H1 (cell line): ENCODE data around the gene HMCN2. TPM values are rescaled to one million over a fixed set of nuclear protein-coding genes. Genes with fewer than 3 reads are reported as not detected.

Source experiments
- CTCF ChIA-PET: fragments of 300-600 bp; sonication (Branson Sonifier 250); formaldehyde crosslinking; loops from one replicate; lab custom pipeline; 2021; ENCODE audit not compliant: partially characterized antibody; lab: Charles Lee
- POLR2A ChIA-PET: fragments of 300-600 bp; sonication (Branson Sonifier 250); formaldehyde crosslinking; loops from one replicate; lab custom pipeline; 2021; ENCODE audit warnings: inconsistent platforms; ENCODE audit not compliant: partially characterized antibody; lab: Charles Lee
- DNase-seq, 2 experiments: peaks; one replicate each; pipeline versions ENCODE4 v3.0.0 to v3.0.0-alpha.2; 2010 to 2022; ENCODE audit warnings: low spot score in 2 of 2, low read depth in 1 of 2, mixed read lengths in 1 of 2
- FAIRE-seq: peaks from 2 replicates; lab custom pipeline; 2011; peaks lifted over from hg19 to GRCh38; lab: Jason Lieb, UNC
- H2AFZ ChIP-seq: 2 replicates; pipeline ENCODE4 v1.8.1; 2012; ENCODE audit warnings: low read length, inconsistent platforms
- H2AK5ac ChIP-seq: 2 replicates; pipeline ENCODE4 v1.6.1; 2013; ENCODE audit warnings: low read depth, low read length
- H2BK120ac ChIP-seq: replicated peaks from 2 replicates; pipeline ENCODE3; 2013; ENCODE audit warnings: low read depth, low read length, inconsistent platforms
- H2BK12ac ChIP-seq: 2 replicates; pipeline ENCODE4 v1.6.1; 2013; ENCODE audit warnings: low read depth, low read length
- H2BK15ac ChIP-seq: 2 replicates; pipeline ENCODE4 v1.6.1; 2013; ENCODE audit warnings: low read length
- H2BK20ac ChIP-seq: 2 replicates; pipeline ENCODE4 v1.6.1; 2013; ENCODE audit warnings: low read length
- H2BK5ac ChIP-seq: 2 replicates; pipeline ENCODE4 v1.6.1; 2013; ENCODE audit warnings: low read depth, low read length
- H3K14ac ChIP-seq: 2 replicates; pipeline ENCODE4 v1.6.1; 2013; ENCODE audit warnings: inconsistent platforms; ENCODE audit not compliant: insufficient read length
- H3K18ac ChIP-seq: 2 replicates; pipeline ENCODE4 v1.6.1; 2013; ENCODE audit warnings: low read length; ENCODE audit errors: extremely low read depth
- H3K23ac ChIP-seq: 2 replicates; pipeline ENCODE4 v1.6.1; 2013; ENCODE audit warnings: inconsistent platforms; ENCODE audit not compliant: insufficient read length
- H3K23me2 ChIP-seq: 2 replicates; pipeline ENCODE4 v1.6.1; 2013; ENCODE audit warnings: low read depth, low read length
- H3K27ac ChIP-seq: 2 replicates; pipeline ENCODE4 v1.6.1; 2011; ENCODE audit warnings: low read depth, low read length, inconsistent platforms
- H3K27me3 ChIP-seq, 4 experiments: replicated peaks in 1 of 4; 1 replicate in 1 of 4; 2 replicates in 3 of 4; pipeline versions ENCODE4 v1.6.1 to v1.8.1; 2011 to 2013; ENCODE audit warnings: low read length in 3 of 4, mild to moderate bottlenecking in 3 of 4, inconsistent platforms in 2 of 4, mixed read lengths in 2 of 4, moderate library complexity in 1 of 4; ENCODE audit not compliant: control insufficient read depth in 3 of 4, insufficient read depth in 3 of 4; ENCODE audit errors: extremely low read depth in 1 of 4
- H3K36me3 ChIP-seq, 4 experiments: 2 replicates each; pipeline versions ENCODE4 v1.6.1 to v1.8.1; 2011 to 2013; ENCODE audit warnings: mild to moderate bottlenecking in 4 of 4, low read length in 3 of 4, moderate library complexity in 2 of 4, control low read depth in 1 of 4, inconsistent platforms in 1 of 4; ENCODE audit not compliant: insufficient read depth in 4 of 4, control insufficient read depth in 2 of 4
- H3K4ac ChIP-seq: replicated peaks from 2 replicates; pipeline ENCODE3; 2013; ENCODE audit warnings: low read length, low read depth, mixed read lengths, inconsistent platforms; ENCODE audit not compliant: insufficient read length
- H3K4me1 ChIP-seq, 4 experiments: replicated peaks in 1 of 4; 1 replicate in 1 of 4; 2 replicates in 3 of 4; pipeline versions ENCODE4 v1.6.1 to v1.8.1; 2011 to 2013; ENCODE audit warnings: low read length in 3 of 4, inconsistent platforms in 2 of 4, mixed read lengths in 1 of 4; ENCODE audit not compliant: insufficient read depth in 4 of 4, control insufficient read depth in 3 of 4
- H3K4me2 ChIP-seq, 2 experiments: 2 replicates each; pipeline versions ENCODE4 v1.6.1 to v1.8.1; 2011 to 2013; ENCODE audit warnings: low read depth in 2 of 2, low read length in 2 of 2, control low read depth in 1 of 2, inconsistent platforms in 1 of 2, mild to moderate bottlenecking in 1 of 2; ENCODE audit not compliant: insufficient read depth in 1 of 2
- H3K4me3 ChIP-seq, 4 experiments: fragments of 200-600, 300-600 bp in 1 of 4; sonication (generic), shearing (Covaris generic), sonication (Bioruptor Twin) in 1 of 4; 2 replicates each; pipeline versions ENCODE4 v1.5.1 to v1.8.1; 2011 to 2016; ENCODE audit warnings: low read length in 4 of 4, low read depth in 3 of 4, control low read depth in 2 of 4, inconsistent platforms in 2 of 4, mild to moderate bottlenecking in 2 of 4, mixed read lengths in 1 of 4, moderate library complexity in 1 of 4; ENCODE audit not compliant: insufficient read depth in 2 of 4; ENCODE audit errors: extremely low read depth in 1 of 4
- H3K56ac ChIP-seq: replicated peaks from 2 replicates; pipeline ENCODE3; 2013; ENCODE audit warnings: low read depth, mild to moderate bottlenecking, mixed read lengths, low read length, inconsistent platforms; ENCODE audit not compliant: insufficient read length
- H3K79me1 ChIP-seq: 2 replicates; pipeline ENCODE4 v1.6.1; 2013; ENCODE audit warnings: low read depth, low read length, control low read depth
- H3K79me2 ChIP-seq, 2 experiments: 2 replicates each; pipeline versions ENCODE4 v1.6.1 to v1.8.1; 2012 to 2013; ENCODE audit warnings: low read length in 2 of 2, mild to moderate bottlenecking in 2 of 2, inconsistent platforms in 1 of 2; ENCODE audit not compliant: insufficient read depth in 2 of 2, control insufficient read depth in 1 of 2
- H3K9ac ChIP-seq, 4 experiments: replicated peaks in 1 of 4; 1 replicate in 1 of 4; 2 replicates in 3 of 4; pipeline versions ENCODE4 v1.6.1 to v1.8.1; 2011 to 2013; ENCODE audit warnings: low read depth in 3 of 4, low read length in 3 of 4, control low read depth in 2 of 4, mild to moderate bottlenecking in 2 of 4, moderate library complexity in 2 of 4, inconsistent platforms in 1 of 4; ENCODE audit errors: extremely low read depth in 1 of 4
- H3K9me3 ChIP-seq, 2 experiments: 2 replicates each; pipeline versions ENCODE4 v1.6.1 to v1.8.1; 2012 to 2013; ENCODE audit warnings: mild to moderate bottlenecking in 2 of 2, moderate library complexity in 2 of 2, control low read depth in 1 of 2, inconsistent platforms in 1 of 2, low read depth in 1 of 2, low read length in 1 of 2, mixed read lengths in 1 of 2; ENCODE audit not compliant: insufficient read depth in 2 of 2
- H4K20me1 ChIP-seq, 2 experiments: replicated peaks in 1 of 2; 2 replicates each; pipeline versions ENCODE3 to v1.8.1; 2011 to 2013; ENCODE audit warnings: inconsistent platforms in 2 of 2, low read length in 2 of 2, mild to moderate bottlenecking in 1 of 2; ENCODE audit not compliant: insufficient read depth in 2 of 2, control insufficient read depth in 1 of 2
- H4K5ac ChIP-seq: 2 replicates; pipeline ENCODE4 v1.6.1; 2013; ENCODE audit warnings: low read length, low read depth, mixed read lengths, inconsistent platforms; ENCODE audit not compliant: insufficient read length
- H4K8ac ChIP-seq: 2 replicates; pipeline ENCODE4 v1.8.0; 2013; ENCODE audit warnings: mild to moderate bottlenecking, moderate library complexity, low read length, inconsistent platforms; ENCODE audit not compliant: insufficient read depth; ENCODE audit errors: extremely low read depth
- H4K91ac ChIP-seq: replicated peaks from 2 replicates; pipeline ENCODE3; 2013; ENCODE audit warnings: low read length, mixed read lengths, inconsistent platforms; ENCODE audit not compliant: insufficient read length
- CHD1 ChIP-seq: IDR thresholded peaks from 2 replicates; pipeline ENCODE4 v1.6.1; 2012; ENCODE audit warnings: low read depth, low read length, improper control_type of control experiment
- CTBP2 ChIP-seq: IDR thresholded peaks from 2 replicates; pipeline ENCODE4 v1.7.0; 2011; ENCODE audit warnings: borderline replicate concordance, mild to moderate bottlenecking, moderate library complexity, mixed read lengths, low read length; ENCODE audit not compliant: insufficient read depth, insufficient read length
- JUN ChIP-seq: IDR thresholded peaks from 2 replicates; pipeline ENCODE4 v1.6.1; 2011; ENCODE audit warnings: low read depth, mild to moderate bottlenecking, improper control_type of control experiment, low read length
- SIX5 ChIP-seq: IDR thresholded peaks from 2 replicates; pipeline ENCODE4 v1.6.1; 2011; ENCODE audit warnings: mild to moderate bottlenecking, low read depth, low read length
- SP1 ChIP-seq: IDR thresholded peaks from 2 replicates; pipeline ENCODE4 v1.6.1; 2011; ENCODE audit warnings: low read depth, low read length
- TAF7 ChIP-seq: optimal IDR thresholded peaks from 2 replicates; pipeline ENCODE3; 2011; ENCODE audit warnings: low read depth, mild to moderate bottlenecking, inconsistent platforms, low read length, moderate library complexity, borderline replicate concordance
- USF2 ChIP-seq: IDR thresholded peaks from 2 replicates; pipeline ENCODE4 v1.6.1; 2011; ENCODE audit warnings: low read length, improper control_type of control experiment
- ZNF274 ChIP-seq: IDR thresholded peaks from 2 replicates; pipeline ENCODE4 v1.7.0; 2012; ENCODE audit warnings: low read length, borderline replicate concordance; ENCODE audit errors: extremely low read depth
- WGBS, 2 experiments: shearing (Covaris generic) in 1 of 2; methylation state at CpG; one replicate each; pipeline versions ENCODE4 v1.1.6 to v1.1.7; 2013 to 2015; ENCODE audit warnings: low lambda C conversion rate in 2 of 2, mixed read lengths in 2 of 2, inconsistent platforms in 1 of 2, low coverage in 1 of 2, missing lambda C conversion rate in 1 of 2; ENCODE audit not compliant: insufficient replicate concordance in 2 of 2, insufficient coverage in 1 of 2, insufficient read length in 1 of 2; ENCODE audit errors: extremely low coverage in 1 of 2, missing lambda C conversion rate in 1 of 2; 5-methylcytosine and 5-hydroxymethylcytosine counted together
- polyA plus RNA-seq, 7 experiments: library from polyadenylated mRNA; depleted of rRNA in 3 of 7; stranded (reverse) in 5 of 7; unstranded in 2 of 7; fragments of >200 nt in 5 of 7; fragments of 200-250 nt in 2 of 7; gene quantifications; 1 replicate in 5 of 7; 2 replicates in 1 of 7; 4 replicates in 1 of 7; pipeline versions ENCODE4 v1.2.1 to v1.2.3, GENCODE V29; 2011 to 2013; ENCODE audit warnings: missing spikeins in 2 of 7, mixed read lengths in 2 of 7
- total RNA-seq: library from RNA; stranded (reverse); fragmentation: NEBNext Ultra II Directional; extraction: Animal tissue kit (Norgen Biotek cat#: 25700); gene quantifications from 2 replicates; pipeline ENCODE4 v1.2.1, GENCODE V29; 2021
- TF ChIP-seq, protein P1 (sequence below): IDR thresholded peaks from 2 replicates; pipeline ENCODE4 v1.6.1; 2011; ENCODE audit warnings: low read depth, mild to moderate bottlenecking, low read length; ENCODE audit not compliant: insufficient read depth

Gene HMCN2
- total and polyA plus RNA-seq, 2 of the 8 experiments (the other 6 are each of a cell fraction or from before 2014, with no cell fraction given): 5.0 to 9.1 TPM

- no peak overlapping the region for H3K14ac ChIP-seq
- peaks cover 0 to under 1% of the 10 kb centered on the region in 2 experiments for H4K20me1 ChIP-seq
- FAIRE-seq (no peak), DNase-seq (no peak)
- no peak overlapping the region for H4K8ac ChIP-seq
- H2BK15ac ChIP-seq: no peak overlapping the region
- CTCF ChIA-PET: interaction anchor here (0.6 to 2.0 kb wide), 6 partner anchors 10 to 638 kb away, joined by 3 to 7 read pairs (median 4); no protein-coding TSS in a partner anchor
- no peaks in the 10 kb centered on the region for H3K79me2 ChIP-seq
- no peaks in the 10 kb centered on the region for H3K9me3 ChIP-seq
- no peak overlapping the region for H4K91ac ChIP-seq
- peaks cover 2% of the 10 kb centered on the region; the same call in 1 of the 2 replicates for H3K23me2 ChIP-seq
- no peak overlapping the region for H3K23ac ChIP-seq
- no peak overlapping the region for H4K5ac ChIP-seq
- TF ChIP-seq SP1: no peak
- no peak for TF ChIP-seq SIX5
- TF ChIP-seq CTBP2: no peak
- no peak for TF ChIP-seq TAF7
- no peak for TF ChIP-seq ZNF274
- TF ChIP-seq JUN: no peak
- no peak for TF ChIP-seq CHD1
- TF ChIP-seq USF2: no peak
- TF ChIP-seq, protein P1, sequence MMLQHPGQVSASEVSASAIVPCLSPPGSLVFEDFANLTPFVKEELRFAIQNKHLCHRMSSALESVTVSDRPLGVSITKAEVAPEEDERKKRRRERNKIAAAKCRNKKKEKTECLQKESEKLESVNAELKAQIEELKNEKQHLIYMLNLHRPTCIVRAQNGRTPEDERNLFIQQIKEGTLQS: no peak
- TF ChIP-seq, all 59 proteins: peak for 0
- Histone ChIP-seq H2BK120ac (no peak overlapping the region), H3K4me3 (no peak overlapping the region), H3K27ac (no peak overlapping the region), H3K79me1 (no peaks in the 10 kb centered on the region), H2BK20ac (no peak overlapping the region), H3K4ac (no peak overlapping the region), H2BK12ac (no peak overlapping the region), H3K4me2 (no peak overlapping the region), H2AK5ac (no peak overlapping the region), H2AFZ (no peak overlapping the region), H3K56ac (no peak overlapping the region), H3K18ac (no peak overlapping the region), H3K27me3 (no peaks in the 10 kb centered on the region), H3K9ac (no peak overlapping the region), H3K4me1 (peaks cover 0 to 3% (median 0%) of the 10 kb centered on the region in 4 experiments; a peak in 2 of 7 replicates), H3K36me3 (0 out of 8 replicates have a peak, but pooled peaks cover 0 to 5% (median 0%) of the 10 kb centered on the region in 4 experiments), H2BK5ac (no peak overlapping the region; the same call in 1 of the 2 replicates)
- POLR2A ChIA-PET: interaction anchor here (2.3 kb wide), 1 partner anchor 13 kb away, joined by 6 read pairs; no protein-coding TSS in a partner anchor
- WGBS, 2 experiments: 84% methylated on average over 8 of the region's 8 CpGs; no CpG with 5 or more reads in 1 of the 2 experiments
These were observed 103.1 kb downstream of the HMCN2 start for GRCh38 chr9:130368631-130369103.
